A673 (cell line): ENCODE data around the gene PMVK. TPM values are rescaled to one million over a fixed set of nuclear protein-coding genes. Genes with fewer than 3 reads are reported as not detected.
A peak's percentile ranks its signal among the peaks of the same experiment; 100 is the strongest.

Experiments used
- BruUV-seq: library from RNA; stranded (reverse); fragments of 400-500 nt; replicated peaks from 2 replicates; lab custom pipeline; 2021; lab: Mats Ljungman, UMichigan
- CTCF ChIA-PET: fragments of 300-600 bp; sonication (Branson Sonifier 250); formaldehyde crosslinking; loops from one replicate; lab custom pipeline; 2022; ENCODE audit warnings: antibody characterized with exemption; lab: Charles Lee
- POLR2A ChIA-PET: fragments of 300-600 bp; sonication (Branson Sonifier 250); formaldehyde crosslinking; loops from one replicate; lab custom pipeline; 2022; ENCODE audit warnings: antibody characterized with exemption; ENCODE audit not compliant: low non-redundant PET; lab: Charles Lee
- DNase-seq: peaks from one replicate; pipeline ENCODE4 v3.0.0-alpha.2; 2015; ENCODE audit warnings: low spot score
- H3K27ac ChIP-seq: fragments of 200-600 bp; sonication (generic); 2 replicates; pipeline ENCODE4 v1.5.1; 2016; ENCODE audit warnings: mixed run types, low read depth, mild to moderate bottlenecking, mixed read lengths, antibody characterized with exemption, low read length; ENCODE audit not compliant: poor library complexity, severe bottlenecking
- H3K27me3 ChIP-seq: fragments of 200-600 bp; sonication (generic); replicated peaks from 2 replicates; pipeline ENCODE4 v1.6.1; 2017; ENCODE audit warnings: mixed run types, low read depth, mild to moderate bottlenecking, mixed read lengths, antibody characterized with exemption, low read length; ENCODE audit not compliant: insufficient read depth, poor library complexity
- H3K36me3 ChIP-seq: fragments of 200-600 bp; sonication (generic); 2 replicates; pipeline ENCODE4 v1.6.1; 2016; ENCODE audit warnings: mixed run types, mild to moderate bottlenecking, mixed read lengths, antibody characterized with exemption, low read length; ENCODE audit not compliant: insufficient read depth, poor library complexity, severe bottlenecking
- H3K4me1 ChIP-seq: fragments of 200-600 bp; sonication (generic); 2 replicates; pipeline ENCODE4 v1.6.1; 2017; ENCODE audit warnings: mixed run types, mild to moderate bottlenecking, mixed read lengths, antibody characterized with exemption, low read length; ENCODE audit not compliant: insufficient read depth, poor library complexity, severe bottlenecking
- H3K4me3 ChIP-seq: fragments of 200-600 bp; sonication (generic); 2 replicates; pipeline ENCODE4 v1.5.1; 2016; ENCODE audit warnings: low read depth, mixed run types, mild to moderate bottlenecking, mixed read lengths, low read length; ENCODE audit not compliant: poor library complexity, severe bottlenecking
- H3K9me3 ChIP-seq: fragments of 200-600 bp; sonication (generic); 2 replicates; pipeline ENCODE4 v1.6.1; 2016; ENCODE audit warnings: mixed run types, low read depth, mild to moderate bottlenecking, mixed read lengths, antibody characterized with exemption, low read length; ENCODE audit not compliant: poor library complexity, severe bottlenecking
- EZH2 ChIP-seq: fragments of 200-600 bp; sonication (generic); IDR thresholded peaks from 2 replicates; pipeline ENCODE4 v1.6.1; 2017; ENCODE audit warnings: borderline replicate concordance, low read depth, mild to moderate bottlenecking, mixed read lengths, antibody characterized with exemption, low read length; ENCODE audit not compliant: poor library complexity, severe bottlenecking
- intact Hi-C: fragments of 100-400 bp; cut with micrococcal nuclease; formaldehyde crosslinking; loops from one replicate; pipeline ENCODE4 v1.10.0; 2022; ENCODE audit not compliant: unreplicated experiment
- total RNA-seq: library from RNA; stranded (reverse); gene quantifications from 2 replicates; pipeline ENCODE4 v1.2.3, GENCODE V29; 2021
- TF ChIP-seq, protein P1 (sequence below): fragments of 300-800, 200-600 bp; sonication (generic); conservative IDR thresholded peaks from 2 replicates; pipeline ENCODE4 v1.5.1; 2017; ENCODE audit warnings: low read depth, mild to moderate bottlenecking, antibody characterized with exemption, low read length, moderate library complexity, mixed read lengths

Gene PMVK
- total RNA-seq, 1 experiment from 2014 or later = 30.8 TPM

DNA sequence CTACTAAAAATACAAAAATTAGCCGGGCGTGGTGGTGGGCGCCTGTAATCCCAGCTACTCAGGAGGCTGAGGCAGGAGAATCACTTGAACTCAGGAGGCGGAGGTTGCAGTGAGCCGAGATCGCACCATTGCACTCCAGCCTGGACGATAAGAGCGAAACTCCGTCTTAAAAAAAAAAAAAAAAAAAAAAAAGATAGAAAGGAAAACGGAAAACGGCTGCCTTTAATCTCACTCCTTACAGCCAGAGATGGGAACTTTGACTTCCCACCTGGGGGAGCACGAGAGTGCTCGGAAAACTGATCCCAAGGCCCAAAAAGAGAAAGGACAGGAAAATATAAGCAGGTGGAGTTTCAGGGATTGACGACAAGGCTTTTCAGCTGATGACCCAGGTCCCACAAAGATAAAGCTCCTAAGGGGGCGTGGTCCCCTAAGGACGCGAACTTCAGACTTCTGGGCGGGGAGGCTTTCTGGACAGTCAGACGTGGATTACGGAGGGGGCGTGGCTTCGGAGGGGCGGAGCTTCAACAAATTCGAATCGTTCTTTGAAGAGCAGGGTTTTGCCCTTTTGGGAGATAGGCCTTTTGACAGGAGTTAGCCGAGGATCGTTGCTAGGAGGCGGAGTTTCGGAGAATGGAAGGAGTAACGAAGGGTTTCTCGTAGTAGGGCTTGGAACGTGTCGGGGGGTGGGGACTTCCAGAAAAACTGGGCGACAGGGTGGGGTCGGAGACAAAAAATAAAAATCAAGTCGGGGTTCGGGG, 37.0 kb upstream of the PMVK start:
- BruUV-seq = TSS peak; percentile 43
- POLR2A ChIA-PET = interaction anchor here (0.6 to 0.7 kb wide), 3 partner anchors 9 to 406 kb away, joined by 3 to 23 read pairs (median 3); partner anchors contain the start of gene CHRNB2
- TF ChIP-seq, protein P1, sequence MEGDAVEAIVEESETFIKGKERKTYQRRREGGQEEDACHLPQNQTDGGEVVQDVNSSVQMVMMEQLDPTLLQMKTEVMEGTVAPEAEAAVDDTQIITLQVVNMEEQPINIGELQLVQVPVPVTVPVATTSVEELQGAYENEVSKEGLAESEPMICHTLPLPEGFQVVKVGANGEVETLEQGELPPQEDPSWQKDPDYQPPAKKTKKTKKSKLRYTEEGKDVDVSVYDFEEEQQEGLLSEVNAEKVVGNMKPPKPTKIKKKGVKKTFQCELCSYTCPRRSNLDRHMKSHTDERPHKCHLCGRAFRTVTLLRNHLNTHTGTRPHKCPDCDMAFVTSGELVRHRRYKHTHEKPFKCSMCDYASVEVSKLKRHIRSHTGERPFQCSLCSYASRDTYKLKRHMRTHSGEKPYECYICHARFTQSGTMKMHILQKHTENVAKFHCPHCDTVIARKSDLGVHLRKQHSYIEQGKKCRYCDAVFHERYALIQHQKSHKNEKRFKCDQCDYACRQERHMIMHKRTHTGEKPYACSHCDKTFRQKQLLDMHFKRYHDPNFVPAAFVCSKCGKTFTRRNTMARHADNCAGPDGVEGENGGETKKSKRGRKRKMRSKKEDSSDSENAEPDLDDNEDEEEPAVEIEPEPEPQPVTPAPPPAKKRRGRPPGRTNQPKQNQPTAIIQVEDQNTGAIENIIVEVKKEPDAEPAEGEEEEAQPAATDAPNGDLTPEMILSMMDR = peak; percentile 41; the same call in 1 of the 2 replicates
- TF ChIP-seq EZH2 = no peak
- DNase-seq = peak; percentile 97
- Histone ChIP-seq H3K36me3 (peaks cover 20% of the 10 kb centered on the region), H3K4me1 (peaks cover 55% of the 10 kb centered on the region), H3K4me3 (peak overlapping the region; percentile 59), H3K27ac (peak overlapping the region; percentile 96), H3K27me3 (no peaks in the 10 kb centered on the region), H3K9me3 (no peaks in the 10 kb centered on the region)
- CTCF ChIA-PET = interaction anchor here (0.9 to 1.1 kb wide), 4 partner anchors 12 to 77 kb away, joined by 4 to 6 read pairs (median 4); partner anchors contain the start of gene PYGO2
- intact Hi-C loops = no loop called here

DNA sequence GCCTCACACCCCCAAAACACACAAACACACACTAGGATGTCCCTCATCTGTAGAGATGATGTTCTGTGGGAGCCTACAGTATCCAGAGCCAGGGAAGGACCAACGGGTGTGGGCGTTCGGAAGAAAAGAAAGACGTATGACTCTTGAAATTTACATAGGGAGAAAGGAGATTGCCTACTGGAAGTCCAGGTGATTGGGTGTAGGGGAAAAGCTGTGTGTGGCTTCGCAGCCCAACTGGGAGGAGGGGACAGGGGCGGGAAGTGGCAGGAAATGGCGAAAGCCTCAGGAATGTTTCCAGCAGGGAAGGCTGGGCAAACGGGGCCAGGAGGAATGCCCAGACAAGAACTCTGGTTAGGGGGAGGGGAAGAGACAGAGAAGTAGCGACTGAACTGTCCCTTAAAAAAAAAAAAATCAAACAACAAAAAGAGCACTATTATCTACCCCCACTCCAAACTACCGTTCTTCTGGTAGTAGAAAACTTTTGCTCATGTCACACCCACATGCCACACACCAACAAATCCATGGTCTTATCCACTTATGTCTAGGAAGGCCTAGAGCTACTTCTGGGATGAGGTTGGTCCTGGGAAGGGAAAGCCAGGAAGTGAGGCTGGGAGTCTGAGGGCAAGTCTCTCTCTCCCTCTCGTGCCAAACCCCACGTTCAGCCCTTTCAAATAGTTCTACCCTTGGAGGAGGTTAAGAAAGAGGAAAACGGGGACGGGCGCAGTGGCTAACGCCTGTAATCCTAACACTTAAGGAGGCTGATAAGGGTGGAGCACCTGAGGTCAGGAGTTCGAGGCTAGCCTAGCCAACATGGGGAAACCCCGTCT, 36.2 kb upstream of the PMVK start:
- peaks cover 20% of the 10 kb centered on the region for H3K36me3 ChIP-seq
- BruUV-seq = no TSS peak
- H3K27ac ChIP-seq = peak overlapping the region; percentile 96
- H3K4me1 ChIP-seq = peaks cover 63% of the 10 kb centered on the region
- TF ChIP-seq, protein P1 = no peak
- ChIA-PET POLR2A (interaction anchor here (0.6 kb wide), 1 partner anchor 8 kb away, joined by 3 read pairs; no protein-coding TSS in a partner anchor), CTCF (interaction anchor here (1.0 to 1.1 kb wide), 2 partner anchors 22 to 39 kb away, joined by 4 to 6 read pairs; no protein-coding TSS in a partner anchor)
- peak; percentile 86 for DNase-seq
- H3K4me3 ChIP-seq = peak overlapping the region; percentile 59
- no peaks in the 10 kb centered on the region for H3K27me3 ChIP-seq
- intact Hi-C loops = no loop called here
- H3K9me3 ChIP-seq = no peaks in the 10 kb centered on the region

DNA sequence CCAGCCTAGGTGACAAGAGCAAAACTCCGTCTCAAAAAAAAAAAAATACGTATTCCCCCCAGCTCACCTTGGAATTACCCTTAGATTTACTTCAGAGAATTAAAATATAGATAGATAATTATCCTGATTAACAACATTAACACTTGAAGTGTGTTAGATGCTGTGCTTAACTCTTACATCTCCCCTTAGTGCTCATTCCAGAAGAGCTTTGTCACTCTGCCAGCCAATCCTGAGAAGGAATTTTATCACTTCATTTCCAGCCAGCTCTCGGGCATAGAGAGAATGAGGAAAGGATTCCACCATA, 35.6 kb upstream of the PMVK start:
- POLR2A ChIA-PET = no interaction called here
- no TSS peak for BruUV-seq
- H3K36me3 ChIP-seq = peaks cover 20% of the 10 kb centered on the region
- intact Hi-C loops = no loop called here
- no peak for TF ChIP-seq EZH2
- TF ChIP-seq, protein P1 = no peak
- CTCF ChIA-PET = interaction anchor here (1.0 kb wide), 1 partner anchor 40 kb away, joined by 6 read pairs; no protein-coding TSS in a partner anchor
- no peaks in the 10 kb centered on the region for H3K27me3 ChIP-seq
- peak overlapping the region; percentile 96 for H3K27ac ChIP-seq
- DNase-seq = no peak
- no peaks in the 10 kb centered on the region for H3K9me3 ChIP-seq
- H3K4me3 ChIP-seq = peak overlapping the region; percentile 59
- H3K4me1 ChIP-seq = peaks cover 62% of the 10 kb centered on the region
